ENCODE measurements around the gene BTN3A1.

The BTN3A1 gene

DNA sequence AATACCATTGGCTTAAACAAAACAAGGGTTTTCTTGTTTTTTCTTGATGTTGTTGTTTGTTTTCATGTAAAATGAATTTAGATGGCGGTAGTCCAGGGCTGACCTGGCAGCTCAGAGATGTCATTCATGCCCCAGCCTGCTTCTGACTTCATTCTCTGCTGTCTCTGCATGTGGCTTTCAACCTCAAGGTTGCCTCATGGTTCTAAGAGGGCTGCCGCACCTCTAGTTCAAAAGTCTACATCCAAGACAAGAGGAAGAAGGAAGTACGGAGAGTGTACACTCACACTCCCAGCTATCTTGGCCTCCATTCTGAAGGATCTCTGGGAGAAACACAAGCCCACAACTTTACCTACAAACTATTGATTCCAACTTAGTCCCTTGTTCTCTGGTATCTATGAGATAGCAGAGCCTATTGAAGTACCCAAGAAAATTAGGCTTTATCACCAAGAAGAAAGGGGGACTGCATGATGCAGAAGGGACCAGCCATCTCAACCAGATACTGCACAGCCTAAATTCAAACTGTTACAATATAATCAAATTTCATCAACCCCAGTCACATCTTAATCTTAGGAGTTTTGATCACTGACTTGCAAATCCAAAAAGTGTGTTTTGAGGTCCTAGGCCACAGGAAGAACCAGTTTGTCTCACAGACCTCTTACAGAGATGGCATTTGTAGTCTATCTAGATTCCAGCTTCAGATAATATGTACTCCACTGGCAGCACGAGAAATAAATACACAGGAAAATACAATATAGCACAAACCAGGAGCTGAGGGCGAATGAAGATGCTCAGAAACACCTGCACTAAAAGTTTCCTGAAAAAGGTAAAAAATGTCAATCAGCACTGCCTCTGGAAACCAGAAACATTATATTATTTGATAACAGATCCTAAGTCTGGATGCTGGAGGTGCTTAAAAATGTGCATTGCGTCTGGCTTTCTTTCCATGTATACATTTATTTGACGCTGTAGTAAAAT lies 37.4 kb downstream of the BTN3A1 start:
- H3K9ac ChIP-seq (ENCODE audit: insufficient read length, low read depth): no peak overlapping the region
- no peak for DNase-seq (ENCODE audit: low read depth, low spot score)
- H3K27me3 ChIP-seq (ENCODE audit: insufficient read depth, insufficient read length): no peaks in the 10 kb centered on the region
- H3K4me1 ChIP-seq (ENCODE audit: insufficient read depth, insufficient read length): no peaks in the 10 kb centered on the region
- H3K4me3 ChIP-seq (ENCODE audit: insufficient read length, low read depth): no peak overlapping the region
- TF ChIP-seq ZNF274 (IDR thresholded peaks at IDR 0.05; ENCODE audit: low read depth, low read length) (no peak), SUZ12 (IDR thresholded peaks at IDR 0.05; ENCODE audit: extremely low read depth, insufficient read depth, insufficient read length) (no peak), YY1 (IDR thresholded peaks at IDR 0.05; ENCODE audit: insufficient read depth, insufficient read length) (no peak)
- H3K36me3 ChIP-seq (ENCODE audit: insufficient read depth, insufficient read length, low read length): no peaks in the 10 kb centered on the region
- H3K9me3 ChIP-seq (ENCODE audit: insufficient read depth, low read length): 0 out of 2 replicates have a peak, but pooled peaks cover 1% of the 10 kb centered on the region

DNA sequence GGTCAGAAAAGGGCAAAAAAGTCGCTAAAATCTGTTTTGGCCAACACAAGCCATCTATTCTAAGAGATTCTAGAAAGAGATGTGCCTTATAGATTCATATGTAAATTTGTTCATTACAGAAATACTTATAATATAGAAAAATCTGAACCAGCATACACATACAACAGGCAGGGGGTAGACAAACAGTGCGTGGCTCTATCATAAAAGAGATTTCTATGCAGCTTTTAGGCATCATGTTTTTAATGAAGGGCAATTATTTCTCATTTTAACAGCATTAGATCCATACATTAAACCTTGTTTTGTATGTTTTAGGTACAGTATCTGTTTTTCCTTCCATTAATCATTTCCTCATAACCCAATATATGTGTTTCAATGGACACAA lies 38.9 kb downstream of the BTN3A1 start:
- Histone ChIP-seq H3K9me3 (ENCODE audit: insufficient read depth, low read length) (no peaks in the 10 kb centered on the region), H3K36me3 (ENCODE audit: insufficient read depth, insufficient read length, low read length) (no peaks in the 10 kb centered on the region), H3K4me3 (ENCODE audit: insufficient read length, low read depth) (no peak overlapping the region), H3K4me1 (ENCODE audit: insufficient read depth, insufficient read length) (no peaks in the 10 kb centered on the region), H3K9ac (ENCODE audit: insufficient read length, low read depth) (no peak overlapping the region), H3K27me3 (ENCODE audit: insufficient read depth, insufficient read length) (no peaks in the 10 kb centered on the region)
- DNase-seq (ENCODE audit: low read depth, low spot score): no peak
- no peak for TF ChIP-seq YY1 (IDR thresholded peaks at IDR 0.05; ENCODE audit: insufficient read depth, insufficient read length)
- no peak for TF ChIP-seq ZNF274 (IDR thresholded peaks at IDR 0.05; ENCODE audit: low read depth, low read length)
- TF ChIP-seq SUZ12 (IDR thresholded peaks at IDR 0.05; ENCODE audit: extremely low read depth, insufficient read depth, insufficient read length): no peak

- Histone ChIP-seq H3K9me3 (ENCODE audit: insufficient read depth, low read length) (no peaks in the 10 kb centered on the region), H3K36me3 (ENCODE audit: insufficient read depth, insufficient read length, low read length) (no peaks in the 10 kb centered on the region), H3K9ac (ENCODE audit: insufficient read length, low read depth) (no peak overlapping the region), H3K4me3 (ENCODE audit: insufficient read length, low read depth) (no peak overlapping the region), H3K4me1 (ENCODE audit: insufficient read depth, insufficient read length) (no peaks in the 10 kb centered on the region), H3K27me3 (ENCODE audit: insufficient read depth, insufficient read length) (no peaks in the 10 kb centered on the region)
- no peak for TF ChIP-seq ZNF274 (IDR thresholded peaks at IDR 0.05; ENCODE audit: low read depth, low read length)
- TF ChIP-seq YY1 (IDR thresholded peaks at IDR 0.05; ENCODE audit: insufficient read depth, insufficient read length): no peak
- TF ChIP-seq SUZ12 (IDR thresholded peaks at IDR 0.05; ENCODE audit: extremely low read depth, insufficient read depth, insufficient read length): no peak
- DNase-seq (ENCODE audit: low read depth, low spot score): no peak
Measured at GRCh38 chr6:26441977-26442376, 39.9 kb downstream of the BTN3A1 start.

- Histone ChIP-seq H3K4me3 (ENCODE audit: insufficient read length, low read depth) (no peak overlapping the region), H3K4me1 (ENCODE audit: insufficient read depth, insufficient read length) (no peaks in the 10 kb centered on the region), H3K27me3 (ENCODE audit: insufficient read depth, insufficient read length) (no peaks in the 10 kb centered on the region), H3K9me3 (ENCODE audit: insufficient read depth, low read length) (no peaks in the 10 kb centered on the region), H3K36me3 (ENCODE audit: insufficient read depth, insufficient read length, low read length) (no peaks in the 10 kb centered on the region), H3K9ac (ENCODE audit: insufficient read length, low read depth) (no peak overlapping the region)
- no peak for TF ChIP-seq SUZ12 (IDR thresholded peaks at IDR 0.05; ENCODE audit: extremely low read depth, insufficient read depth, insufficient read length)
- TF ChIP-seq ZNF274 (IDR thresholded peaks at IDR 0.05; ENCODE audit: low read depth, low read length): no peak
- TF ChIP-seq YY1 (IDR thresholded peaks at IDR 0.05; ENCODE audit: insufficient read depth, insufficient read length): no peak
- DNase-seq (ENCODE audit: low read depth, low spot score): no peak
Measured at GRCh38 chr6:26445934-26446667, 44.0 kb downstream of the BTN3A1 start.

DNA sequence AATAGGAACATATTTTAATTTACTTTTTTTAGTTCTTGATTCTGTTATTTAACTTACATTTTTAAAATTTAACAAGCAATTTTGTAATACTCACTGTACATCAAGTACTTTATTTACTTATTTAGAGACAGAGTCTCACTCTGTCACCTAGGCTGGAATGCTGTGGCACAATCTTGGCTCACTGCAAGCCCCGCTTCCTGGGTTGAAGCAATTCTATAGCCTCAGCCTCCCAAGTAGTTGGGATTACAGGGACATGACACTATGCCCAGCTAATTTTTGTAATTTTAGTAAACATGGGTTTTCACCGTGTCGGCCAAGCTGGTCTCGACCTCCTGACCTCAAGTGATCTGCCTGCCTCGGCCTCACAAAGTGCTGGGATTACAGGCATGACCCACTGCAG lies 45.2 kb downstream of the BTN3A1 start:
- Histone ChIP-seq H3K9ac (ENCODE audit: insufficient read length, low read depth) (no peak overlapping the region), H3K4me3 (ENCODE audit: insufficient read length, low read depth) (no peak overlapping the region), H3K27me3 (ENCODE audit: insufficient read depth, insufficient read length) (no peaks in the 10 kb centered on the region), H3K4me1 (ENCODE audit: insufficient read depth, insufficient read length) (no peaks in the 10 kb centered on the region), H3K9me3 (ENCODE audit: insufficient read depth, low read length) (no peaks in the 10 kb centered on the region), H3K36me3 (ENCODE audit: insufficient read depth, insufficient read length, low read length) (no peaks in the 10 kb centered on the region)
- no peak for DNase-seq (ENCODE audit: low read depth, low spot score)
- TF ChIP-seq YY1 (IDR thresholded peaks at IDR 0.05; ENCODE audit: insufficient read depth, insufficient read length) (no peak), ZNF274 (IDR thresholded peaks at IDR 0.05; ENCODE audit: low read depth, low read length) (no peak), SUZ12 (IDR thresholded peaks at IDR 0.05; ENCODE audit: extremely low read depth, insufficient read depth, insufficient read length) (no peak)

GRCh38 chr6:26450240-26450639 lies 48.2 kb downstream of the BTN3A1 start:
- Histone ChIP-seq H3K36me3 (ENCODE audit: insufficient read depth, insufficient read length, low read length) (no peaks in the 10 kb centered on the region), H3K4me1 (ENCODE audit: insufficient read depth, insufficient read length) (no peaks in the 10 kb centered on the region), H3K9ac (ENCODE audit: insufficient read length, low read depth) (no peak overlapping the region), H3K27me3 (ENCODE audit: insufficient read depth, insufficient read length) (no peaks in the 10 kb centered on the region), H3K4me3 (ENCODE audit: insufficient read length, low read depth) (no peak overlapping the region), H3K9me3 (ENCODE audit: insufficient read depth, low read length) (no peaks in the 10 kb centered on the region)
- TF ChIP-seq YY1 (IDR thresholded peaks at IDR 0.05; ENCODE audit: insufficient read depth, insufficient read length) (no peak), ZNF274 (IDR thresholded peaks at IDR 0.05; ENCODE audit: low read depth, low read length) (no peak)
- DNase-seq (ENCODE audit: low read depth, low spot score): no peak

- no peaks in the 10 kb centered on the region for H3K36me3 ChIP-seq (ENCODE audit: insufficient read depth, insufficient read length, low read length)
- no peak overlapping the region for H3K9ac ChIP-seq (ENCODE audit: insufficient read length, low read depth)
- DNase-seq (ENCODE audit: low read depth, low spot score): no peak
- TF ChIP-seq ZNF274 (IDR thresholded peaks at IDR 0.05; ENCODE audit: low read depth, low read length) (no peak), YY1 (IDR thresholded peaks at IDR 0.05; ENCODE audit: insufficient read depth, insufficient read length) (no peak), SUZ12 (IDR thresholded peaks at IDR 0.05; ENCODE audit: extremely low read depth, insufficient read depth, insufficient read length) (no peak)
- H3K27me3 ChIP-seq (ENCODE audit: insufficient read depth, insufficient read length): no peaks in the 10 kb centered on the region
- peaks cover 2% of the 10 kb centered on the region for H3K4me1 ChIP-seq (ENCODE audit: insufficient read depth, insufficient read length)
- H3K9me3 ChIP-seq (ENCODE audit: insufficient read depth, low read length): no peaks in the 10 kb centered on the region
- no peak overlapping the region for H3K4me3 ChIP-seq (ENCODE audit: insufficient read length, low read depth)
Measured at GRCh38 chr6:26452631-26453235, 50.7 kb downstream of the BTN3A1 start.

All from NT2/D1 (cell line).